Neural cell (in vitro differentiated cells): ENCODE data around the gene KIF1B. TPM values are rescaled to one million over a fixed set of nuclear protein-coding genes. Genes with fewer than 3 reads are reported as not detected.

Source experiments
- H2AFZ ChIP-seq: fragments of 200-600, 300-800 bp; sonication (generic), shearing (Covaris generic); 2 replicates; pipeline ENCODE4 v1.6.0; 2014; ENCODE audit warnings: low read depth, mild to moderate bottlenecking, antibody characterized with exemption, low read length, moderate library complexity
- H3F3A ChIP-seq: fragments of 200-600 bp; shearing (Covaris generic); 2 replicates; pipeline ENCODE4 v1.6.1; 2016; ENCODE audit warnings: mild to moderate bottlenecking, moderate library complexity, mixed read lengths, antibody characterized with exemption, low read length; ENCODE audit not compliant: insufficient read depth, poor library complexity, severe bottlenecking
- H3K27ac ChIP-seq: fragments of 200-600, 300-800 bp; sonication (generic), shearing (Covaris generic); 2 replicates; pipeline ENCODE4 v1.5.1; 2014; ENCODE audit warnings: mild to moderate bottlenecking, low read length, moderate library complexity
- H3K27me3 ChIP-seq: fragments of 300-800, 200-600 bp; sonication (generic), shearing (Covaris generic); 2 replicates; pipeline ENCODE4 v1.6.0; 2014; ENCODE audit warnings: mild to moderate bottlenecking, low read depth, low read length, moderate library complexity; ENCODE audit not compliant: insufficient read depth
- H3K36me3 ChIP-seq: fragments of 300-800, 200-600 bp; sonication (generic), shearing (Covaris generic); 2 replicates; pipeline ENCODE4 v1.5.1; 2014; ENCODE audit warnings: mild to moderate bottlenecking, antibody characterized with exemption, low read length, moderate library complexity; ENCODE audit not compliant: insufficient read depth
- H3K4me2 ChIP-seq: fragments of 300-800, 200-600 bp; sonication (generic), shearing (Covaris generic); 2 replicates; pipeline ENCODE4 v1.6.0; 2014; ENCODE audit warnings: mild to moderate bottlenecking, low read length
- H3K4me3 ChIP-seq: fragments of 300-800, 200-600 bp; sonication (generic), shearing (Covaris generic); 2 replicates; pipeline ENCODE4 v1.5.1; 2014; ENCODE audit warnings: mild to moderate bottlenecking, low read length, moderate library complexity
- H3K79me2 ChIP-seq: fragments of 200-600 bp; shearing (Covaris generic); replicated peaks from 2 replicates; pipeline ENCODE4 v1.6.0; 2014; ENCODE audit warnings: mild to moderate bottlenecking, low read length, moderate library complexity; ENCODE audit not compliant: insufficient read depth
- H3K9ac ChIP-seq: fragments of 300-800, 200-600 bp; sonication (generic), shearing (Covaris generic); 2 replicates; pipeline ENCODE4 v1.6.1; 2016; ENCODE audit warnings: mild to moderate bottlenecking, low read length, mixed read lengths
- H3K9me2 ChIP-seq: fragments of 200-600 bp; shearing (Covaris generic); 2 replicates; pipeline ENCODE4 v1.6.1; 2016; ENCODE audit warnings: mild to moderate bottlenecking, low read length, mixed read lengths; ENCODE audit not compliant: insufficient read depth
- H3K9me3 ChIP-seq: fragments of 200-600, 300-800 bp; sonication (generic), shearing (Covaris generic); 2 replicates; pipeline ENCODE4 v1.6.1; 2016; ENCODE audit warnings: mild to moderate bottlenecking, mixed run types, low read length, moderate library complexity, mixed read lengths
- H4K20me1 ChIP-seq: fragments of 200-600 bp; shearing (Covaris generic); 2 replicates; pipeline ENCODE4 v1.6.1; 2016; ENCODE audit warnings: mild to moderate bottlenecking, mixed run types; ENCODE audit not compliant: insufficient read depth
- CTCF ChIP-seq: fragments of 450-650 bp; IDR thresholded peaks from 2 replicates; pipeline ENCODE4 v1.5.1; 2014; ENCODE audit warnings: antibody characterized with exemption, mild to moderate bottlenecking, moderate library complexity; ENCODE audit not compliant: poor library complexity, severe bottlenecking
- EP300 ChIP-seq: fragments of 450-650 bp; conservative IDR thresholded peaks from 2 replicates; pipeline ENCODE4 v1.6.1; 2014; ENCODE audit warnings: antibody characterized with exemption, mild to moderate bottlenecking, moderate library complexity; ENCODE audit not compliant: poor library complexity, severe bottlenecking
- EZH2 ChIP-seq: fragments of 200-600, 300-800 bp; shearing (Covaris generic), sonication (generic); IDR thresholded peaks from 2 replicates; pipeline ENCODE4 v1.6.1; 2014; ENCODE audit warnings: antibody characterized with exemption, low read length, borderline replicate concordance, mild to moderate bottlenecking; ENCODE audit not compliant: insufficient read depth, poor library complexity, severe bottlenecking
- MXI1 ChIP-seq: fragments of 450-650 bp; conservative IDR thresholded peaks from 2 replicates; pipeline ENCODE4 v1.6.1; 2014; ENCODE audit warnings: antibody characterized with exemption, mild to moderate bottlenecking; ENCODE audit not compliant: poor library complexity, severe bottlenecking
- POLR2AphosphoS5 ChIP-seq: IDR thresholded peaks from 2 replicates; pipeline ENCODE4 v1.6.1; 2012
- RAD21 ChIP-seq: fragments of 450-650 bp; conservative IDR thresholded peaks from 2 replicates; pipeline ENCODE4 v1.6.1; 2014; ENCODE audit warnings: antibody characterized with exemption, mild to moderate bottlenecking, moderate library complexity
- REST ChIP-seq: IDR thresholded peaks from 2 replicates; pipeline ENCODE4 v1.6.1; 2012; ENCODE audit warnings: borderline replicate concordance
- SMC3 ChIP-seq: fragments of 450-650 bp; conservative IDR thresholded peaks from 2 replicates; pipeline ENCODE4 v1.6.1; 2014; ENCODE audit warnings: antibody characterized with exemption, mild to moderate bottlenecking, moderate library complexity; ENCODE audit not compliant: poor library complexity
- TAF1 ChIP-seq: IDR thresholded peaks from 2 replicates; pipeline ENCODE4 v1.6.1; 2012; ENCODE audit warnings: low read depth
- polyA plus RNA-seq: library from polyadenylated mRNA; depleted of rRNA; stranded (reverse); fragments of >200 nt; gene quantifications from 2 replicates; pipeline ENCODE4 v1.2.3, GENCODE V29; 2014

The KIF1B gene
- polyA plus RNA-seq, 1 donor from 2014 or later, result 76.4 TPM

- Histone ChIP-seq H3K4me3 (peak overlapping the region; percentile 99), H3K9me3 (no peaks in the 10 kb centered on the region), H3K9ac (peak overlapping the region; percentile 100), H3K27me3 (no peaks in the 10 kb centered on the region), H2AFZ (no peak overlapping the region), H3K27ac (peak overlapping the region; percentile 100), H4K20me1 (peaks cover 27% of the 10 kb centered on the region), H3K4me2 (peak overlapping the region; percentile 75), H3F3A (peaks cover 9% of the 10 kb centered on the region), H3K79me2 (peaks cover 57% of the 10 kb centered on the region), H3K36me3 (no peaks in the 10 kb centered on the region), H3K9me2 (no peaks in the 10 kb centered on the region)
- TF ChIP-seq MXI1, result no peak
- TF ChIP-seq CTCF, result no peak
- TF ChIP-seq RAD21, result no peak
- TF ChIP-seq EP300, result no peak
Observed at GRCh38 chr1:10212476-10212875, 2.1 kb downstream of the KIF1B start.

GRCh38 chr1:10213186-10213705 lies 2.9 kb downstream of the KIF1B start:
- TF ChIP-seq CTCF (no peak), POLR2AphosphoS5 (no peak), EZH2 (no peak), REST (no peak), TAF1 (no peak), RAD21 (no peak), EP300 (no peak), MXI1 (no peak), SMC3 (no peak)
- peaks cover 65% of the 10 kb centered on the region for H3K79me2 ChIP-seq
- no peaks in the 10 kb centered on the region for H3K9me2 ChIP-seq
- peak overlapping the region; percentile 63 for H3K4me2 ChIP-seq
- H2AFZ ChIP-seq, result no peak overlapping the region
- peaks cover 33% of the 10 kb centered on the region for H4K20me1 ChIP-seq
- H3K27ac ChIP-seq, result peak overlapping the region; percentile 17
- peak overlapping the region; percentile 99 for H3K4me3 ChIP-seq
- H3K9ac ChIP-seq, result peak overlapping the region; percentile 15
- H3K36me3 ChIP-seq, result no peaks in the 10 kb centered on the region
- peaks cover 9% of the 10 kb centered on the region for H3F3A ChIP-seq
- no peaks in the 10 kb centered on the region for H3K9me3 ChIP-seq
- no peaks in the 10 kb centered on the region for H3K27me3 ChIP-seq
